HepG2 (cell line): ENCODE measurements around the gene C3orf18. TPM values are rescaled to one million over a fixed set of nuclear protein-coding genes. Genes with fewer than 3 reads are reported as not detected.

Source experiments
- NR2F6 ChIP-seq, 2 experiments: IDR thresholded peaks; 2 replicates each; pipeline ENCODE4 v1.6.1; 2016; ENCODE audit warnings: antibody characterized with exemption in 1 of 2, mild to moderate bottlenecking in 1 of 2
- ZNF317 ChIP-seq: sonication (generic); formaldehyde crosslinking; IDR thresholded peaks from 2 replicates; pipeline ENCODE4 v1.5.0; 2020; ENCODE audit warnings: mild to moderate bottlenecking, missing genetic modification reagents
- ZNF772 ChIP-seq: sonication (generic); formaldehyde crosslinking; IDR thresholded peaks from 2 replicates; pipeline ENCODE4 v1.5.0; 2020; ENCODE audit warnings: mild to moderate bottlenecking, missing genetic modification reagents
- ZNF777 ChIP-seq: sonication (generic); formaldehyde crosslinking; IDR thresholded peaks from 2 replicates; pipeline ENCODE4 v1.4.0; 2020; ENCODE audit warnings: missing genetic modification reagents
- ZSCAN30 ChIP-seq: sonication (generic); formaldehyde crosslinking; IDR thresholded peaks from 2 replicates; pipeline ENCODE4 v1.5.0; 2020; ENCODE audit warnings: mild to moderate bottlenecking, missing genetic modification reagents
- polyA plus RNA-seq, 8 experiments: library from polyadenylated mRNA; depleted of rRNA in 3 of 8; stranded (reverse) in 7 of 8; unstranded in 1 of 8; fragments of >200 nt; fragmentation: Illumina TruSeq in 4 of 8; extraction: Trizol in 4 of 8; gene quantifications; 2 replicates each; pipeline versions ENCODE4 v1.2.1 to v1.2.3, GENCODE V29; 2011 to 2016; ENCODE audit warnings: low read depth in 4 of 8, missing spikeins in 1 of 8, mixed read lengths in 1 of 8; ENCODE audit not compliant: insufficient read depth in 1 of 8
- total RNA-seq, 5 experiments: library from RNA; depleted of rRNA; stranded (reverse); fragments of >200 nt; fragmentation: Illumina TruSeq; extraction: Trizol; gene quantifications; 2 replicates each; pipeline ENCODE4 v1.2.3, GENCODE V29; 2016; ENCODE audit warnings: low read depth in 1 of 5
- TF ChIP-seq, protein P1 (sequence below): sonication (generic); formaldehyde crosslinking; conservative IDR thresholded peaks from 2 replicates; pipeline ENCODE4 v1.8.1; 2023; ENCODE audit warnings: missing genetic modification reagents
- TF ChIP-seq, protein P2 (sequence below): sonication (generic); formaldehyde crosslinking; IDR thresholded peaks from 2 replicates; pipeline ENCODE4 v1.4.0; 2020; ENCODE audit warnings: missing genetic modification reagents
- TF ChIP-seq, protein P3 (sequence below): sonication (generic); formaldehyde crosslinking; IDR thresholded peaks from 2 replicates; pipeline ENCODE4 v1.9.0; 2021; ENCODE audit warnings: missing genetic modification reagents, borderline replicate concordance
- TF ChIP-seq, protein P4 (sequence below): sonication (generic); formaldehyde crosslinking; IDR thresholded peaks from 2 replicates; pipeline ENCODE4 v1.8.1; 2023; ENCODE audit warnings: mild to moderate bottlenecking, missing genetic modification reagents
- TF ChIP-seq, protein P5 (sequence below): sonication (generic); formaldehyde crosslinking; IDR thresholded peaks from 2 replicates; pipeline ENCODE4 v1.4.0; 2020; ENCODE audit warnings: missing genetic modification reagents
- TF ChIP-seq, protein P6 (sequence below), 2 experiments: sonication (generic) in 1 of 2; formaldehyde crosslinking in 1 of 2; IDR thresholded peaks; 2 replicates each; pipeline versions ENCODE4 v1.4.0 to v1.6.1; 2016 to 2020; ENCODE audit warnings: borderline replicate concordance in 1 of 2, low read depth in 1 of 2, mild to moderate bottlenecking in 1 of 2, missing genetic modification reagents in 1 of 2

Gene C3orf18
- total and polyA plus RNA-seq, 2 of the 13 experiments (the other 11 are each of a cell fraction or from before 2014, with no cell fraction given): 1.6 to 4.8 TPM

DNA sequence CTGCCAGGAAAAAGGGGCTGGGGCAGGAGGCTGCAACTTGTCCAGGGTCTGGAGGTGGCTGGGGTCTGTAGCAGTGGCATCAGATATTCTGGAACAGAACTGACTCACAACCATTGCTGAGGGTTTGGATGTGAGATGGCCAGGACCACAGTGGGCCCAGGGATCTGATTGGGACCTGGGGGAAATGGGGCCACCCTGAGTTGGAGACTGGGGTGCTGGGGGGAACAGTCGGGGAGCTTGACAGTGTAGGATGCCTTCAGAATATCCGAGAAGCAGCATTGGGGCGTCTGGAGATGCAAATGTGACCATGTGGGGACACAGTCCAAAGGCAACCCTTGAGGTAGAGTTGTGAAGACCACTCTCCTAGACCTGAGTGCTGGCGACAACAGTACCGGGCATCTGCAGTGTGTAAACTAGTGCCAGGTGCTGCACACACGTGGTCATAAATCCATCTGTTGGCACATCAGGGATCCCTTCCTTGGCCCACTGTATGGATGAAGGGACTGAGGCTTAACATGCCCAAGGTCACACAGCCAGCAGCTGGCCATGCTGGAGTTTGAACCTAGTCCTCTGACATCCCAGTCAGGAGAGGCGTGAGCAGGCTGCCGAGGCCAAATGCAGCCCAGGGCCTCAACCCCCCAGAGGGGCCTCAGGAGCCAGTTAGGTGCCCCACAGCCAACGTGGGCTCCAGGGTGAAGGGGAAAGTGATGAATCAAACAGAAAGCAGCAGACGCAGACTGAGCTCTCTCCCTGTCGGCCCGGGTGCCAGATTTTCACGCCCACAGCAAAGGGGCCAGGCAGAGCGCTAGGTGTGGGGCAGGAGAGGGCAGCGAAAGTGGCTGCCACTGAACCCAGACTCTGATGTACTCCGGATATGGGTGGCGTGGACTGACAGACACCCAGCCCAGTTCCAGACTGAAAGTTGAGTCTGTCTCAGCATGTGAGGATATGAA lies 20.5 kb upstream of the C3orf18 start (continued):
- TF ChIP-seq, protein P1, sequence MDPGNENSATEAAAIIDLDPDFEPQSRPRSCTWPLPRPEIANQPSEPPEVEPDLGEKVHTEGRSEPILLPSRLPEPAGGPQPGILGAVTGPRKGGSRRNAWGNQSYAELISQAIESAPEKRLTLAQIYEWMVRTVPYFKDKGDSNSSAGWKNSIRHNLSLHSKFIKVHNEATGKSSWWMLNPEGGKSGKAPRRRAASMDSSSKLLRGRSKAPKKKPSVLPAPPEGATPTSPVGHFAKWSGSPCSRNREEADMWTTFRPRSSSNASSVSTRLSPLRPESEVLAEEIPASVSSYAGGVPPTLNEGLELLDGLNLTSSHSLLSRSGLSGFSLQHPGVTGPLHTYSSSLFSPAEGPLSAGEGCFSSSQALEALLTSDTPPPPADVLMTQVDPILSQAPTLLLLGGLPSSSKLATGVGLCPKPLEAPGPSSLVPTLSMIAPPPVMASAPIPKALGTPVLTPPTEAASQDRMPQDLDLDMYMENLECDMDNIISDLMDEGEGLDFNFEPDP (CRISPR knock-in tag): no peak
- TF ChIP-seq, protein P2, sequence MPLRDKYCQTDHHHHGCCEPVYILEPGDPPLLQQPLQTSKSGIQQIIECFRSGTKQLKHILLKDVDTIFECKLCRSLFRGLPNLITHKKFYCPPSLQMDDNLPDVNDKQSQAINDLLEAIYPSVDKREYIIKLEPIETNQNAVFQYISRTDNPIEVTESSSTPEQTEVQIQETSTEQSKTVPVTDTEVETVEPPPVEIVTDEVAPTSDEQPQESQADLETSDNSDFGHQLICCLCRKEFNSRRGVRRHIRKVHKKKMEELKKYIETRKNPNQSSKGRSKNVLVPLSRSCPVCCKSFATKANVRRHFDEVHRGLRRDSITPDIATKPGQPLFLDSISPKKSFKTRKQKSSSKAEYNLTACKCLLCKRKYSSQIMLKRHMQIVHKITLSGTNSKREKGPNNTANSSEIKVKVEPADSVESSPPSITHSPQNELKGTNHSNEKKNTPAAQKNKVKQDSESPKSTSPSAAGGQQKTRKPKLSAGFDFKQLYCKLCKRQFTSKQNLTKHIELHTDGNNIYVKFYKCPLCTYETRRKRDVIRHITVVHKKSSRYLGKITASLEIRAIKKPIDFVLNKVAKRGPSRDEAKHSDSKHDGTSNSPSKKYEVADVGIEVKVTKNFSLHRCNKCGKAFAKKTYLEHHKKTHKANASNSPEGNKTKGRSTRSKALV (CRISPR knock-in tag): no peak
- TF ChIP-seq, protein P3, sequence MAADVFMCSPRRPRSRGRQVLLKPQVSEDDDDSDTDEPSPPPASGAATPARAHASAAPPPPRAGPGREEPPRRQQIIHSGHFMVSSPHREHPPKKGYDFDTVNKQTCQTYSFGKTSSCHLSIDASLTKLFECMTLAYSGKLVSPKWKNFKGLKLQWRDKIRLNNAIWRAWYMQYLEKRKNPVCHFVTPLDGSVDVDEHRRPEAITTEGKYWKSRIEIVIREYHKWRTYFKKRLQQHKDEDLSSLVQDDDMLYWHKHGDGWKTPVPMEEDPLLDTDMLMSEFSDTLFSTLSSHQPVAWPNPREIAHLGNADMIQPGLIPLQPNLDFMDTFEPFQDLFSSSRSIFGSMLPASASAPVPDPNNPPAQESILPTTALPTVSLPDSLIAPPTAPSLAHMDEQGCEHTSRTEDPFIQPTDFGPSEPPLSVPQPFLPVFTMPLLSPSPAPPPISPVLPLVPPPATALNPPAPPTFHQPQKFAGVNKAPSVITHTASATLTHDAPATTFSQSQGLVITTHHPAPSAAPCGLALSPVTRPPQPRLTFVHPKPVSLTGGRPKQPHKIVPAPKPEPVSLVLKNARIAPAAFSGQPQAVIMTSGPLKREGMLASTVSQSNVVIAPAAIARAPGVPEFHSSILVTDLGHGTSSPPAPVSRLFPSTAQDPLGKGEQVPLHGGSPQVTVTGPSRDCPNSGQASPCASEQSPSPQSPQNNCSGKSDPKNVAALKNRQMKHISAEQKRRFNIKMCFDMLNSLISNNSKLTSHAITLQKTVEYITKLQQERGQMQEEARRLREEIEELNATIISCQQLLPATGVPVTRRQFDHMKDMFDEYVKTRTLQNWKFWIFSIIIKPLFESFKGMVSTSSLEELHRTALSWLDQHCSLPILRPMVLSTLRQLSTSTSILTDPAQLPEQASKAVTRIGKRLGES (CRISPR knock-in tag): 0 out of 2 replicates have a peak, but pooled peaks have one; percentile 63
- TF ChIP-seq NR2F6 (IDR thresholded peaks at IDR 0.05): peak; percentile 57; the same call in 1 of the 2 replicates
- peak; percentile 69 for TF ChIP-seq NR2F6 (CRISPR knock-in tag; IDR thresholded peaks at IDR 0.05)
- TF ChIP-seq, protein P4, sequence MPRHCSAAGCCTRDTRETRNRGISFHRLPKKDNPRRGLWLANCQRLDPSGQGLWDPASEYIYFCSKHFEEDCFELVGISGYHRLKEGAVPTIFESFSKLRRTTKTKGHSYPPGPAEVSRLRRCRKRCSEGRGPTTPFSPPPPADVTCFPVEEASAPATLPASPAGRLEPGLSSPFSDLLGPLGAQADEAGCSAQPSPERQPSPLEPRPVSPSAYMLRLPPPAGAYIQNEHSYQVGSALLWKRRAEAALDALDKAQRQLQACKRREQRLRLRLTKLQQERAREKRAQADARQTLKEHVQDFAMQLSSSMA (CRISPR knock-in tag): no peak
- TF ChIP-seq, protein P5, sequence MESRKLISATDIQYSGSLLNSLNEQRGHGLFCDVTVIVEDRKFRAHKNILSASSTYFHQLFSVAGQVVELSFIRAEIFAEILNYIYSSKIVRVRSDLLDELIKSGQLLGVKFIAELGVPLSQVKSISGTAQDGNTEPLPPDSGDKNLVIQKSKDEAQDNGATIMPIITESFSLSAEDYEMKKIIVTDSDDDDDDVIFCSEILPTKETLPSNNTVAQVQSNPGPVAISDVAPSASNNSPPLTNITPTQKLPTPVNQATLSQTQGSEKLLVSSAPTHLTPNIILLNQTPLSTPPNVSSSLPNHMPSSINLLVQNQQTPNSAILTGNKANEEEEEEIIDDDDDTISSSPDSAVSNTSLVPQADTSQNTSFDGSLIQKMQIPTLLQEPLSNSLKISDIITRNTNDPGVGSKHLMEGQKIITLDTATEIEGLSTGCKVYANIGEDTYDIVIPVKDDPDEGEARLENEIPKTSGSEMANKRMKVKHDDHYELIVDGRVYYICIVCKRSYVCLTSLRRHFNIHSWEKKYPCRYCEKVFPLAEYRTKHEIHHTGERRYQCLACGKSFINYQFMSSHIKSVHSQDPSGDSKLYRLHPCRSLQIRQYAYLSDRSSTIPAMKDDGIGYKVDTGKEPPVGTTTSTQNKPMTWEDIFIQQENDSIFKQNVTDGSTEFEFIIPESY: no peak
- peak; percentile 56; the same call in 1 of the 2 replicates for TF ChIP-seq ZNF777 (CRISPR knock-in tag)
- no peak for TF ChIP-seq ZSCAN30 (CRISPR knock-in tag)
- TF ChIP-seq, protein P6, sequence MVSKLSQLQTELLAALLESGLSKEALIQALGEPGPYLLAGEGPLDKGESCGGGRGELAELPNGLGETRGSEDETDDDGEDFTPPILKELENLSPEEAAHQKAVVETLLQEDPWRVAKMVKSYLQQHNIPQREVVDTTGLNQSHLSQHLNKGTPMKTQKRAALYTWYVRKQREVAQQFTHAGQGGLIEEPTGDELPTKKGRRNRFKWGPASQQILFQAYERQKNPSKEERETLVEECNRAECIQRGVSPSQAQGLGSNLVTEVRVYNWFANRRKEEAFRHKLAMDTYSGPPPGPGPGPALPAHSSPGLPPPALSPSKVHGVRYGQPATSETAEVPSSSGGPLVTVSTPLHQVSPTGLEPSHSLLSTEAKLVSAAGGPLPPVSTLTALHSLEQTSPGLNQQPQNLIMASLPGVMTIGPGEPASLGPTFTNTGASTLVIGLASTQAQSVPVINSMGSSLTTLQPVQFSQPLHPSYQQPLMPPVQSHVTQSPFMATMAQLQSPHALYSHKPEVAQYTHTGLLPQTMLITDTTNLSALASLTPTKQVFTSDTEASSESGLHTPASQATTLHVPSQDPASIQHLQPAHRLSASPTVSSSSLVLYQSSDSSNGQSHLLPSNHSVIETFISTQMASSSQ (IDR thresholded peaks at IDR 0.05; ENCODE audit: low read depth): no peak; the same call in 1 of the 2 replicates
- TF ChIP-seq, protein P6 (CRISPR knock-in tag; IDR thresholded peaks at IDR 0.05; ENCODE audit: borderline replicate concordance): peak; percentile 14; the same call in 1 of the 2 replicates
- TF ChIP-seq ZNF772 (CRISPR knock-in tag): no peak
- no peak for TF ChIP-seq ZNF317 (CRISPR knock-in tag)
